ENCODE measurements around the gene PRKCH. TPM values are rescaled to one million over a fixed set of nuclear protein-coding genes. Genes with fewer than 3 reads are reported as not detected.

PRKCH gene
- polyA plus RNA-seq, 2 of the 4 experiments (the other 2 are of a cell fraction) = 10.0 to 10.2 TPM

- H3K4me1 ChIP-seq = peaks cover 57% of the 10 kb centered on the region
- peak overlapping the region; percentile 7 to 91; a peak in 4 of 6 replicates for H3K27ac ChIP-seq
- DNase-seq (ENCODE audit: low read depth in 1 of 2, low spot score in 1 of 2) = no peak
- WGBS (ENCODE audit: missing lambda C conversion rate) = 81% methylated on average over 8 of the region's 8 CpGs
- no peak overlapping the region for H3K4me2 ChIP-seq
- POLR2A ChIA-PET = no interaction called here
- ATAC-seq = no peak
- TF ChIP-seq RAD21 (conservative IDR thresholded peaks at IDR 0.05 in 1 of 2, IDR thresholded peaks at IDR 0.05 in 1 of 2) = no peak
- no peak for FAIRE-seq
- CTCF ChIA-PET = interaction anchor here (0.7 to 1.3 kb wide), 3 partner anchors 9 to 27 kb away, joined by 3 to 4 read pairs (median 4); no protein-coding TSS in a partner anchor
- no peak overlapping the region for H3K4me3 ChIP-seq
- H3K9me3 ChIP-seq = no peaks in the 10 kb centered on the region
Measured at GRCh38 chr14:61484826-61485584, 163.6 kb downstream of the PRKCH start.

- CTCF ChIA-PET = interaction anchor here (1.3 kb wide), 1 partner anchor 15 kb away, joined by 3 read pairs; no protein-coding TSS in a partner anchor
- Histone ChIP-seq H3K9me3 (no peaks in the 10 kb centered on the region), H3K4me3 (no peak overlapping the region), H3K27ac (peak overlapping the region; percentile 7 to 91; a peak in 3 of 6 replicates), H3K4me2 (no peak overlapping the region), H3K4me1 (peaks cover 57% of the 10 kb centered on the region)
- ATAC-seq (no peak), DNase-seq (ENCODE audit: low read depth in 1 of 2, low spot score in 1 of 2) (no peak), FAIRE-seq (no peak)
- TF ChIP-seq FOXS1 (CRISPR knock-in tag; IDR thresholded peaks at IDR 0.05) = no peak
- 87% methylated on average over 4 of the region's 4 CpGs for WGBS (ENCODE audit: missing lambda C conversion rate)
- POLR2A ChIA-PET = no interaction called here
Measured at GRCh38 chr14:61485661-61486060, 164.3 kb downstream of the PRKCH start.

- Histone ChIP-seq H3K27ac (peak overlapping the region; percentile 39 to 91; a peak in 5 of 6 replicates), H3K4me2 (no peak overlapping the region), H3K9me3 (no peaks in the 10 kb centered on the region), H3K4me3 (no peak overlapping the region), H3K4me1 (peaks cover 61% of the 10 kb centered on the region)
- no peak for DNase-seq (ENCODE audit: low read depth in 1 of 2, low spot score in 1 of 2)
- POLR2A ChIA-PET = no interaction called here
- no peak for FAIRE-seq
- ATAC-seq = no peak; a peak in 1 of 6 replicates
- CTCF ChIA-PET = interaction anchor here (1.1 kb wide), 1 partner anchor 11 kb away, joined by 5 read pairs; no protein-coding TSS in a partner anchor
- TF ChIP-seq ELK1 (IDR thresholded peaks at IDR 0.05; ENCODE audit: low read depth, low read length) = no peak
- no peak for TF ChIP-seq PBX3 (IDR thresholded peaks at IDR 0.05)
- no peak for TF ChIP-seq E2F6 (IDR thresholded peaks at IDR 0.05; ENCODE audit: borderline replicate concordance, low read depth)
- TF ChIP-seq EHMT2 (IDR thresholded peaks at IDR 0.05; ENCODE audit: low read depth) = no peak
- 68% methylated on average over 5 of the region's 5 CpGs for WGBS (ENCODE audit: missing lambda C conversion rate)
Measured at GRCh38 chr14:61486930-61487495, 165.6 kb downstream of the PRKCH start.

- DNase-seq (ENCODE audit: low read depth in 1 of 2, low spot score in 1 of 2) (peak in 1 of 2 experiments; percentile 79), FAIRE-seq (no peak), ATAC-seq (peak in 1 of 2 experiments; percentile 68; a peak in 4 of 6 replicates)
- H3K4me1 ChIP-seq = peaks cover 65% of the 10 kb centered on the region
- ChIA-PET POLR2A (no interaction called here), CTCF (interaction anchor here (0.7 to 2.1 kb wide), 8 partner anchors 10 to 349 kb away, joined by 3 to 8 read pairs (median 4); no protein-coding TSS in a partner anchor)
- no peaks in the 10 kb centered on the region for H3K9me3 ChIP-seq
- WGBS (ENCODE audit: missing lambda C conversion rate) = 71% methylated on average over 4 of the region's 4 CpGs
- H3K4me3 ChIP-seq = no peak overlapping the region
- H3K27ac ChIP-seq = peak overlapping the region; percentile 78 to 87
- H3K4me2 ChIP-seq = peak overlapping the region; percentile 50
- TF ChIP-seq RAD21 (conservative IDR thresholded peaks at IDR 0.05 in 1 of 2, IDR thresholded peaks at IDR 0.05 in 1 of 2) = no peak
- no peak for TF ChIP-seq GATA3 (IDR thresholded peaks at IDR 0.05; ENCODE audit: borderline replicate concordance)
- 0 out of 5 replicates have a peak, but pooled peaks of 1 of the 2 experiments have one; percentile 20 for TF ChIP-seq JUN (IDR thresholded peaks at IDR 0.05)
- TF ChIP-seq RNF2 (IDR thresholded peaks at IDR 0.05; ENCODE audit: borderline replicate concordance, low read depth) = no peak
- no peak for TF ChIP-seq NFE2L2 (conservative IDR thresholded peaks at IDR 0.05; ENCODE audit: low read length)
- no peak for TF ChIP-seq KDM5A (IDR thresholded peaks at IDR 0.05)
- TF ChIP-seq ATOH8 (CRISPR knock-in tag; IDR thresholded peaks at IDR 0.05; ENCODE audit: low read depth) = no peak
- no peak for TF ChIP-seq HES2 (IDR thresholded peaks at IDR 0.05)
- TF ChIP-seq ESRRA (IDR thresholded peaks at IDR 0.05; ENCODE audit: borderline replicate concordance, low read length) = no peak
- TF ChIP-seq POLR2AphosphoS2 (conservative IDR thresholded peaks at IDR 0.05; ENCODE audit: low read length) = no peak
- TF ChIP-seq CBX2 (IDR thresholded peaks at IDR 0.05; ENCODE audit: borderline replicate concordance, low read depth) = no peak
- no peak for TF ChIP-seq ZFP36 (IDR thresholded peaks at IDR 0.05; ENCODE audit: borderline replicate concordance, partially characterized antibody)
- no peak for TF ChIP-seq USF2 (IDR thresholded peaks at IDR 0.05)
- no peak for TF ChIP-seq CHD4 (IDR thresholded peaks at IDR 0.05; ENCODE audit: borderline replicate concordance)
Measured at GRCh38 chr14:61488417-61489401, 167.3 kb downstream of the PRKCH start.

Data from A549 (cell line).